Choroid plexus epithelial cell (primary cell): ENCODE results near the gene ESF1.

Source experiments
- DNase-seq: peaks from one replicate; pipeline ENCODE4 v3.0.0-alpha.2; 2010; ENCODE audit warnings: low read depth
- H3K4me3 ChIP-seq: 2 replicates; pipeline ENCODE4 v1.5.1; 2011; ENCODE audit warnings: low read depth, mild to moderate bottlenecking, control low read depth, low read length, moderate library complexity
- CTCF ChIP-seq: conservative IDR thresholded peaks from 2 replicates; pipeline ENCODE4 v1.5.1; 2011; ENCODE audit warnings: low read depth, mild to moderate bottlenecking, control low read depth, inconsistent platforms, low read length, moderate library complexity

The ESF1 gene

DNA sequence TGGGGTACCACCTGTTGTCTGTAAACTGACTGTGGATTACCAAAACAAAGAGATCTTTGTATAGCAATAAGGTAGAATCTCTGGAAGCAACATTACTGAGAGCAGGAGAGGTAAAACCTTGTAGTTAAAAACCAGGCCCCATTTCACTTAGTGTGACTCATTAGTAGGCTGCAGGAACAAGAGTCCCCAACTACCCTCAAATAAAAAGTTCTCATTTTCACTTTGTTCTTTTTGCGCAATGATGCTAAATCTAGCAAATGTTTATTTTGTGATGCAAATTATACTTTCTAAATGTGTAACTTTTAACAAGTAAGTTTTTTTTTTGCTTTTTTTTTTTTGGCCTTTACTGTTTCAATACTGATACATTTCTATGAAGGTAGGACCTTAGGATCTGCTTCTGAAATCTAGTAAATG lies 67.1 kb downstream of the ESF1 start:
- no peak for DNase-seq
- TF ChIP-seq CTCF = no peak

GRCh38 chr20:13715171-13715570 lies 69.5 kb downstream of the ESF1 start:
- DNase-seq = no peak
- no peak overlapping the region for H3K4me3 ChIP-seq
- TF ChIP-seq CTCF = no peak

More for the DNA sequence above, 67.1 kb downstream of the ESF1 start:
- no peak overlapping the region for H3K4me3 ChIP-seq

- no peak for TF ChIP-seq CTCF
- no peak overlapping the region for H3K4me3 ChIP-seq
- no peak for DNase-seq
Measured at GRCh38 chr20:13708234-13708633, 76.5 kb downstream of the ESF1 start.

DNA sequence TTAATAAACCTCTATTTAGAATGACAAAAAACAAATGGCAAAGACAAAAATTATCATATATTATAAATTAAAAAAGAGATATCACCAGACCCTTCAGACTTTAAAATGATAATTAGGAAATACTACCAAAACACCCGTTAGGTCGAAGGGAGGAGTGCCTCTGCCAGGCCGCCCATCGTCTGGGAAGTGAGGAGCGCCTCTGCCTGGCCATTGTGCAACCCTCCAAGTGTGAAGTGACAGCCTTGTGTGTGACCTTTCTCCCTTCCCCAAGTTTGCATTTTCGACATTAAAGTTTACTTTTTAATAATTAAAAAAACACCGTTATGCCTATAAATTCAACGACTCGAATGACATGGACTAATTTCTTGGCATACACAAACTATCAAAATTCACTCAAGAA lies 81.5 kb downstream of the ESF1 start:
- no peak overlapping the region for H3K4me3 ChIP-seq
- no peak for DNase-seq

DNA sequence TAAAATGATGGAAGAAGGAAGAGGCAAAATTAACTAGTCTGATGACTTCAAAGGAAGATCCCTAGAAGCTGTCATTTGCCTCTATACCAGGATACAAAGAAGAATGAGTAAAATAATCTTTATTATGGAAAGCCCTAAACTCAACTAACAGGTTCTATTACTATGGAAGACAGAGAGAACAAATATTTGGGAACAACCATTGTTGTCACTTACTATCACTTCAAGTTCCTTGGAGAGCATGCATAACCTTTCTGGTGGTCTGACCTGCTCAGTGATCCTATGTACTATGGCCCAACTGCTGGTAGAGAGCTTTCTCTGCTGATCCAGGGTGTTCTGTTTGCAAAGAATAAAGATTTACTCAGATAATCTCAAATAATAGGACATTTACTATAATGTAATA lies 83.2 kb downstream of the ESF1 start:
- TF ChIP-seq CTCF = no peak
- H3K4me3 ChIP-seq = no peak overlapping the region
- DNase-seq = no peak

More for the DNA sequence above, 81.5 kb downstream of the ESF1 start:
- no peak for TF ChIP-seq CTCF

GRCh38 chr20:13700761-13701160 lies 84.0 kb downstream of the ESF1 start:
- no peak overlapping the region for H3K4me3 ChIP-seq
- TF ChIP-seq CTCF = no peak
- no peak for DNase-seq

DNA sequence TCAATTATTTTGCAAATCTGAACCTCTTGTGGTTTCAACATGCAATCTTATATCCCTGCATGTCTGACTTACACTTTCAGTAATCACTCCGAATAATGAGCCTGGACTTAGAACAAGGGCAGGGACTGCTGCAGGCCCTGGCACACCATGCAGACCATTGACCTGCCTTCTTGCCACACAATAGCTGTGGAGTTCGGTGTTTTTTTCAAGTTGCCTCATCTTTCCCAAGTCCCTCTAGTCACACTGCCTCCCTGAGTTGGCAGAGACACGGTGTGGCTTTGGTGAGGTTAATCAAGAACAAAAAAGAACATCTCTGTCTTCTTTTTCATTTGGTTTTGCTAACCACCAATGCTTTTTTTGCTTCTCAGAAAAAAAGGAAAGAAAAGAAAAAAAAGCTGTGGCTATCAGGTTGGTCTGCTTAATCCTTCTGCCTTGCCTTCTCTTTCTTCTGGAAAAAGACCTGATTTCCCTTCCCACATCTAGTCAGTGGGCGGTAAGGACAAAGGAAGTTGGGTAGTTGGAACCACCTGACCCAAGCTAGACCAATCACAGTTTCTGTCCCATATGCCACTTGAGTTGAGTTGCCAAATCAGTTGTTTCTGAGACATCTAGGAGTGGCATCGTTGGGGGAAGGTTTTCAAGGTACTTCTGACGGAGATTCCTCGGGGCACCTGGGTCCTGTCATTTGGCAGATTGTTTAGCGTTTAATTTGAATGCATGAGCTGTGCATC lies 90.1 kb downstream of the ESF1 start:
- TF ChIP-seq CTCF = no peak
- H3K4me3 ChIP-seq = no peak overlapping the region
- no peak for DNase-seq
